H1 (cell line): Measurements from ENCODE around the gene POLE.

ENCODE experiments used
- CEBPB ChIP-seq: IDR thresholded peaks from 2 replicates; pipeline ENCODE4 v1.6.1; 2012; ENCODE audit warnings: low read depth, low read length
- CHD1 ChIP-seq: IDR thresholded peaks from 2 replicates; pipeline ENCODE4 v1.6.1; 2012; ENCODE audit warnings: low read depth, low read length, improper control_type of control experiment
- CTCF ChIP-seq, 3 experiments: IDR thresholded peaks; 1 replicate in 2 of 3; 2 replicates in 1 of 3; pipeline versions ENCODE4 v1.5.1 to v1.6.1; 2011; ENCODE audit warnings: low read length in 3 of 3, mild to moderate bottlenecking in 3 of 3, inconsistent platforms in 2 of 3, low read depth in 1 of 3, moderate library complexity in 1 of 3; ENCODE audit not compliant: insufficient read depth in 1 of 3; ENCODE audit errors: control extremely low read depth in 1 of 3
- EP300 ChIP-seq, 2 experiments: IDR thresholded peaks; 1 replicate in 1 of 2; 2 replicates in 1 of 2; pipeline ENCODE4 v1.6.1; 2011 to 2012; ENCODE audit warnings: low read depth in 2 of 2, low read length in 2 of 2, mild to moderate bottlenecking in 2 of 2, borderline replicate concordance in 1 of 2, inconsistent platforms in 1 of 2, moderate library complexity in 1 of 2
- EZH2 ChIP-seq: fragments of 200-600 bp; sonication (generic); IDR thresholded peaks from 2 replicates; pipeline ENCODE4 v1.7.1; 2012; ENCODE audit warnings: low read depth, mild to moderate bottlenecking, moderate library complexity, low read length, inconsistent platforms; ENCODE audit not compliant: severe bottlenecking
- SIN3A ChIP-seq, 2 experiments: IDR thresholded peaks in 1 of 2; conservative IDR thresholded peaks in 1 of 2; 2 replicates each; pipeline ENCODE4 v1.6.1; 2011 to 2012; ENCODE audit warnings: low read length in 2 of 2, improper control_type of control experiment in 1 of 2, low read depth in 1 of 2, mild to moderate bottlenecking in 1 of 2
- ZNF274 ChIP-seq: IDR thresholded peaks from 2 replicates; pipeline ENCODE4 v1.7.0; 2012; ENCODE audit warnings: low read length, borderline replicate concordance; ENCODE audit errors: extremely low read depth

- TF ChIP-seq CTCF (IDR thresholded peaks at IDR 0.05; ENCODE audit: control extremely low read depth in 1 of 3, insufficient read depth in 1 of 3, low read depth in 1 of 3, low read length in 3 of 3) (no peak), SIN3A (conservative IDR thresholded peaks at IDR 0.05 in 1 of 2, IDR thresholded peaks at IDR 0.05 in 1 of 2; ENCODE audit: low read depth in 1 of 2, low read length in 2 of 2) (no peak), EZH2 (no peak), CHD1 (no peak), EP300 (IDR thresholded peaks at IDR 0.05; ENCODE audit: borderline replicate concordance in 1 of 2, low read depth in 2 of 2, low read length in 2 of 2) (no peak), CEBPB (no peak), ZNF274 (no peak)
These were observed 25.2 kb downstream of the POLE start for GRCh38 chr12:132661972-132662371.
